H54 (cell line): ENCODE data around the gene FGD4.
A peak's percentile ranks its signal among the peaks of the same experiment; 100 is the strongest.
"Not testable (repeated sequence)": the region's sequence is repeated elsewhere in the genome, so short reads cannot be mapped to it uniquely, and the experiment has no call there.

Source experiments
- DNase-seq: peaks from one replicate; pipeline ENCODE4 v3.0.0; 2011; ENCODE audit warnings: low spot score, mixed read lengths; ENCODE audit not compliant: insufficient read length
- FAIRE-seq: peaks from 3 replicates; lab custom pipeline; 2011; peaks lifted over from hg19 to GRCh38; lab: Jason Lieb, UNC
- POLR2A ChIP-seq: IDR thresholded peaks from 2 replicates; pipeline ENCODE4 v1.6.1; 2011; ENCODE audit warnings: low read depth, mild to moderate bottlenecking, low read length

The FGD4 gene

DNA sequence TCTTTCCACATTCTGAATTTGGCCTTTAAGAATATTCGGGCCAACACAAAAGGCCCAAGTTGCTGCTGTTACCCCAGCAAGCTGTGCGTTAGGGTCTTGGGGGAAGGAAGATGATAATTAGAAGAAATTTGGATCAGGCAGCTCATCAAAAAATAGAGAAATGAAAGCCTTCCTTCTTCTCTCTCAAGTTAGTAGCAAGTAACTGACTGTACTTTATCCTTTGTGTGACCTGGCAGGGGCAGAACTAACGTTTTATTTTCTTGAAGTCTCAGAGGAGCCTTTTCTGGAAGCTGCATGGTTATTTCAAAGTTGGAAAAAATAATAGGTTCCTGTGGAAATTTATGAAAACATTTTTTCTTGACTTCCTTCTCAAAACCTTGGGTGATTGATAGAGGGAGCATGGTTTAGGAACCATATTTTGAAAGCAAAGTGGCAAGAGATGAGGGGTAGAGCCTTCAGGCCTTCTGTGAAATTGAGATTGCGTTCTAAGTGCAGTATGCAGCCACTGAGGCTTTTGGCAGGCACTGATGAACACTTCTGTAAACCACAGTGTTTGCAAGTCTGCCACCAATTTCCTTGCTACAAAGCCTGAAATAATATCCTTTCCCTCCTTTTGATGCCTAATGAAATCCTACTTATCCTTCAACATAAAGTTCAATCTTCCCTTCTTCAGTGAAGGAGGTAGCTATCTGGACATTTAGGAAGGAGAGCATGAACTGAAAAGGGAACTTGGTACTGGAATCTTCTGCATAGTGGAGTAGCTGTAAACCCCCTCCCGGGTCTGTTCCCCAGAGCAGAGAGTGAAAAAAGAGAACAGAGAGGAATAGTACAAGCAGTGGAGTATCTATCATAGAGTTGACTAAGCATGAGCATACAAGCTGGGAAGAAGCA is 123.2 kb downstream of the FGD4 start:
- no peak for TF ChIP-seq POLR2A
- DNase-seq = no peak
- no peak for FAIRE-seq

DNA sequence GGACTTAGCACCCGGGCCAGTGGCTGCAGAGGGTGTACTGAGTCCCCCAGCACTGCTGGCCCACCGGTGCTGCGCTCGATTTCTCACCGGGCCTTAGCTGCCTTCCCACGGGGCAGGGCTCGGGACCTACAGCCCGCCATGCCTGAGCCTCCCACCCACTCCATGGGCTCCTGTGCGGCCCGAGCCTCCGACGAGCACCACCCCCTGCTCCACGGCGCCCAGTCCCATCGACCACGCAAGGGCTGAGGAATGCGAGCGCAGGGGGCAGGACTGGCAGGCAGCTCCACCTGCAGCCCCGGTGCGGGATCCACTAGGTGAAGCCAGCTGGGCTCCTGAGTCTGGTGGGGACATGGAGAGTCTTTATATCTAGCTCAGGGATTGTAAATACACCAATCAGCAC is 126.4 kb downstream of the FGD4 start:
- FAIRE-seq, DNase-seq: not testable (repeated sequence)

DNA sequence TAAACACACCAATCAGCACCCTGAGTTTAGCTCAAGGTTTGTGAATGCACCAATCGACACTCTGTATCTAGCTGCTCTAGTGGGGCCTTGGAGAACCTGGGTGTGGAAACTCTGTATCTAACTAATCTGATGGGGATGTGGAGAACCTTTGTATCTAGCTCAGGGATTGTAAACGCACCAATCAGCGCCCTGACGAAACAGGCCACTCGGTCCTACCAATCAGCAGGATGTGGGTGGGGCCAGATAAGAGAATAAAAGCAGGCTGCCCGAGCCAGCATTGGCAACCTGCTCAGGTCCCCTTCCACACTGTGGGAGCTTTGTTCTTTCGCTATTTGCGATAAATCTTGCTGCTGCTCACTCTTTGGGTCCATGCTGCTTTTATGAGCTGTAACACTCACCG is 127.0 kb downstream of the FGD4 start:
- FAIRE-seq, DNase-seq: not testable (repeated sequence)

DNA sequence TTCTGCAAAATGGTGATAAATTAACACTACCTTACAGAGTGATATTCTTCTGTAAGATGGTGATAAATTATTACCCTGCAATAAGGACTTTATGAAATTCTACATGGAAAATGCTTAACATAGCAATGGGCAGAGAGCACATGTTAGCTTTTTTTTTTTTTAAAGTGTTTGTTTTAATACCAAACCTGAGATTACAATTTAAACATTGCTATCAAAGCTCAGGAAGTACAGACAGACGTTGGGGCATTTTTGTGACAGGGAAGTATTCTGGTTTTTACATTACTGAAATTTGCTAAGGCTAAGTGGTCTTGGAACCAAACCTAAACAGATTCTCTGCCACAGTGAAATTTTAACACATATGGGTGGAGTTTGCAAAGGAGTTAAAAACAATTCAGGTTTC is 133.1 kb downstream of the FGD4 start:
- TF ChIP-seq POLR2A = no peak
- FAIRE-seq (no peak), DNase-seq (no peak)

DNA sequence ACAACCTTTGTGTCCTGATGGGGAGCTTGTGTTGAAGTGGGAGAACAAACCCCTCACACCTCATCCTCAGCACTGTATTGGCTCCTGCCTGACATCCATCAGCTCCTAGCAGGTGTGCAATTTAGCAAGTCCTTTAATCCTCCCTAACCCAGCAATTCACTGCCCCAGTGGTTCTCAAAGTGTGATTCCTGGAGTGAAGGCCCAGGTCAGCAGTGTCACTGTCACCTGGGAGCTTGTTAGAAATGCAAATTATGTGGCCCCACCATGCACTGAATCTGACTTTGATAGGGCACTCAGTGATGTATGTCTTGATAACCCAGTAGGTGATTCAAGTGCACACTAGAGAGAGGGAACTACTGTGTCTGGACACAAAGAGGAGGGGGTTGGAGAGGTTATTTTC is 133.6 kb downstream of the FGD4 start:
- DNase-seq = no peak
- no peak for TF ChIP-seq POLR2A
- FAIRE-seq = no peak

DNA sequence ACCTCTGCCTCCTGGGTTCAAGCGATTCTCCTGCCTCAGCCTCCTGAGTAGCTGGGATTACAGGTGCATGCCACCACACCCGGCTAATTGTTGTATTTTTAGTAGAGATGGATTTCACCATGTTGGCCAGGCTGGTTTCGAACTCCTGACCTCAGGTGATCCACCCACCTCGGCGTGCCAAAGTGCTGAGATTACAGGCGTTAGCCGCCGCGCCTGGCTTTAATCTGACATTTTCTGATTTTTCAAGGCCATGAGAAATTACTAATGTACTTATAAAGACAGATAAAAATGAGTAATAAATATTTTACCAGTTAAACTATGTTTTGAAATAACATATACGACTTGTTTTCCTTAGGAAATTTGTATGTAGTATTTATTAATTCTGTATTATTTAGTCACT is 134.1 kb downstream of the FGD4 start:
- FAIRE-seq, DNase-seq: not testable (repeated sequence)

DNA sequence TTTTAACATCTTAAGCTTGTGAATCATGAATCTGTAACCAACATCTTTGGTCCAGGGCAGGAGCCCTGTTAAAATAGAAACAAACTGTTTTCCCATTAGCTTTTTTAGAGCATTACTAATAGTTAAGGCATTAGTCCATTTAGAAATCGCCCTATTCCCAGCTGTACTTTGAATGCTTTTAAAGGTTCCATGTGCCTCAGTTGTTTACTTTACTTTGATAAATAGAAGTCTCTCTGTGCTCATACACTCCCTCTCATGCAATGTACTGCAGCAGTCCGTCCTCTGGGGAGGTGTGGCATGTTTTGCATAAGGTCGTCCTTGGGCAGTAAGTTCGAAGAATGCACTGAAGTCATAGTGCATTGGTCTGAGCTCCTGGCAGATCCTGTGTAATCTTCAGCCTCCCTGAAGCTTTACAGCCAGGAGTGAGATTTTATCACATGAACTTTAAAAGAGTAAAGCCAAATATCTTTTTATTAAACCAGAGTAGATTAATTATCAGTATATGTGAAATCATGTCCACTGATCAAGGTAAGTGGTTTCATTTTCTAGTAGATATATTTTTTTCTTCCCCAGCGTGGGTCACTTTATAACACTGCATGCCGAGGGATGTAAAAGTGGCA is 134.7 kb downstream of the FGD4 start:
- no peak for TF ChIP-seq POLR2A
- peak; percentile 96 for FAIRE-seq
- DNase-seq = peak; percentile 55

DNA sequence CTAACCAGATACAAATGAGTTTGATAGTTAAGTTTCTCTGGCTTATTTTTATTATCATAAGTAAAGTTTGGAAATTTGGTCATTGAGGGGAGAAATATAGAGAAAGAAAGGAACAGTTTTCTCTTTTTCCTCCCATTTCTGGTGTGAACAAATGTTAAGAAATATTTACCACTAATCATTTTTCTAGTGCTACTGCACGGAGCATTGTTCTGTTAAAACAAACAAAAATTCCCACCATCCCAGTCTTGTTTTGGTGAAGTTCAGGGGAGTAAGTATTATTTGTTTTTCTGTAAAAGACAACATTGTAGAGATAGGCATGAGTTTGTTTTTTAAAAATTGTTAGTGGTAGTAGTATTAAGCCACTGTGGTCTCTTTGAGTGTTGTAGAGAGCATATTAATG is 135.3 kb downstream of the FGD4 start:
- FAIRE-seq (no peak), DNase-seq (no peak)
- no peak for TF ChIP-seq POLR2A

DNA sequence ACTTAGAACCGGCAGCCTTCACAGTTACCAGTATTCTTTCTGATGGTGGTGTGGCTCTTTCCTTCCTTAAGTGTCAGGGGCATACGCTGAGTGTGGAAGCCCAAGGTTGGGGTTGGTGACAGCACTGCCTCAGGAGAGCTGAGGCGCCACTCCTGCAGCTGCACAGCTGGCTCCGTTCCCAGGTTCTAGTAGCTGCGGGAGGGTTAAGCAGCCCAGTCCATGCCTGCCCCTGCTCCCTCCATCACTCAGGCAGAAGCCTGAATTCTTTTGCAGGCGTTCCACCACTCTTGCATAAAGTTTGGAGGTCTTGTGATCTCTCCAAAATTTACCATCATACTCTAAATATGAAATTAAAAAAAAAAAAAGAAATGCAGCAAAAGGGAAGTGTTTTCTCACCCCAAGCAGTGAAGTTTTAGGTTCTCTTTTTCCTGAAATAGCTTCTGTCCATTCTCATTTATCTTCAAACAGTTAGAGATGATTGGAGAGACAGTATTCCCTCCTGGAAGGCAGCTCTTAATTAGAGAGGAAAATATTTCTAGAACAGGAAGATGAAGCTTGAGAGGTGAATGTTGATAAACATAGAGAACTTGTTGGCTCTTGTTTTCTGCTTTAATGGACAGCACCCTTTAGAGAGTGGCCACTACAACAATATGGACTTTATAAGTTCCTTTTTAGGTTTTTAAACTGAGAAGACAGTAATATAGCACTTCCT is 136.1 kb downstream of the FGD4 start:
- FAIRE-seq (peak; percentile 89), DNase-seq (peak; percentile 38)
- no peak for TF ChIP-seq POLR2A

DNA sequence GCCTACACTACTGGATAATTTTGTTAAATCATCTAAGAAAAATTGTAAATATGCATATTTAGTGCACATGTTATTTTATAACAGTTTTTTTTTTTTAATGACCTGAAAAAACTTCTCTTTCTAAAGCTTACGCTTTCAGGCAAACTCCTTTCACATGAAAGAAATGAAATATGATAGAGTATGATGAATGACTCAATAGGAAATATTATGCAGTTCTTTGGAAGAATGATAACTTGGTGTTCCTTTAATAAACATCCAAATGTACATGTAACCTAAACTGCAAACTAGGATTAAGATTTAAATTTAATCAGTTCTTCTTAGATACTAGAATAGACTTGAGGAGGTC is 136.6 kb downstream of the FGD4 start:
- no peak for DNase-seq
- FAIRE-seq = no peak
- no peak for TF ChIP-seq POLR2A

DNA sequence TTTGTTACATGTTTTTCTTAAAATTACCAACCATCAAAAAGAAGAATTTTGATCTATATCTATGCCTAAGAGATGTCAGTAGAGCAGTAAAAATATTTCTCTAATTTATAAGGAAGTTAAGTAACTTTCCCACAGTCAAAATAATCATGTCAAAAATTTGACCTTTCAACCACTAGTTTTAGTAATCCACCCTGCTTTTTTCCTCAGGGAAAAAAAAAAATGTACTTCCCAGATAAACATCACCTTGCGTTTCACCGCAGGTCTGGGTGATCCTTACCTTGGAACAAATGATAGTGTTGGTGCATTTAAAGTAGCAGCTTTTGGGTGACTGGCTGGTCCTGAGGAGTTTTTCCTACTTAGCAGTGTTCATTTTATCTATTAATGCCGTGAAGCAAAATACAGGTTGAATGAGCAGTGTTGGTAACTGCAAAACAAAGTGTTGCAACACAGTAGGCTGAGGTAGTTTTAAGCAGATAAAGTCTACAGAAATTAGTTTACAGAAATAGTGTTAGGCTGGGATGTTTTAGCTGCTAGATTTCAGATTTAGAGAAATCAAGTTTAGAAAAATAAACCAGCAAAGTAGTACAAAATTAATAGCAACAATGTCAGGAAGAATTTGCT is 142.5 kb downstream of the FGD4 start:
- DNase-seq (no peak), FAIRE-seq (no peak)
- no peak for TF ChIP-seq POLR2A

DNA sequence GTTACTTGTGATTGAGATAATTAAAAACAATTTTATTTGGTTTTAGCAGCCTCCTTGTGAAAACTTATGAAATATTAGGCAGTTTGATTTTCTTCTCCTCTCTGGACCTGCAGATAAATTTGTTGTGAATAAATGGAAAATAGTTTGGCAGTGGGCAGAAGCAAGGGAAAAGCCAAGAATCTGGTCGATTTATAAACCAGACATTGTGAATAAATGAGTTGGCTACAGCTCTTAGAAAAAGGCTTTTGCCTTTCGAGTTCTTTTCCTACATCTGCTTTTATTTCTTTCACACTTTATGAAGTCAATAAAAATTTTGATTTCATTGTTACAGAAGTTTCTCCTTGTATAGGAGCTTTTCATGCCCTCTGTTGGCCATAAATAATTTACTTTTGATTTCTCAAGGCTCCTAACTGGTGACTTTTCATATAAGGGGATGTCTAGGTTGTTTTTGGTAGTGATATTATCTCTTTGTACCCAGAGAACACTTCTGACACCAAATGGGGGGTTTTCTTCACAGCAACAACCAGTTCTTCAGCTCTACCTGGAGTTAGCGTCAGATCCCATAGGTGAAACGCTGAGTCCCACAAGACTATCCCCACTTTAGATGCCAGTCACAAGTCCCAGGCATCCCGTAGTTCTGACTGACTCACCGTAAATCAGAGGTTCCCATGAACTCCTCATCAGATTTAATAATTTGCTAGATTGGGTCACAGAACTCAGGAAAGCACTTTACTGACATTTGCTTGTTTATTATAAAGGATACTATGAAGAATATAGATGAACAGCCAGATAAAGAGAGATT is 143.3 kb downstream of the FGD4 start:
- DNase-seq (no peak), FAIRE-seq (no peak)
- no peak for TF ChIP-seq POLR2A

DNA sequence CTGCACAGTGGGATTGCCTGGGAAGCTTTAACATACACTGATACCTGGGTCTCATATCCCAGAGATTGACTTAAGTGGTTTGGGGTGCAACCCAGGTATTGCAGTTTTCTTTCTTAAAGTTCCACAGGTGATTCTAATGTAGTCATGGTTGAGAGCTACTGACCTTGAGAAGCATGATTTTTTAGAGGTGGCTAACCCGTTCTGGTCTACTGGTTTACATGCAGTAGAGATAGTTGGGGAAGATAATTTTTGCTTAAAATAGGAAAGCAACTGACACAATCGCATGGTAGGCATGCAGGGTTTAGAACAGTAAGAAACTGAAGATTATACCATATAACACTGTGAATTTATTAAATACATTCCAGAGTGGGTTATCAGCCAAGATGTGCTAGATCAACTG is 145.5 kb downstream of the FGD4 start:
- FAIRE-seq = no peak
- no peak for TF ChIP-seq POLR2A
- no peak for DNase-seq
